ENCODE data around the gene PCCA. TPM values are rescaled to one million over a fixed set of nuclear protein-coding genes. Genes with fewer than 3 reads are reported as not detected.

Gene PCCA
- polyA plus RNA-seq, 1 of the 3 experiments (the other 2 are of a cell fraction): 7.3 TPM

DNA sequence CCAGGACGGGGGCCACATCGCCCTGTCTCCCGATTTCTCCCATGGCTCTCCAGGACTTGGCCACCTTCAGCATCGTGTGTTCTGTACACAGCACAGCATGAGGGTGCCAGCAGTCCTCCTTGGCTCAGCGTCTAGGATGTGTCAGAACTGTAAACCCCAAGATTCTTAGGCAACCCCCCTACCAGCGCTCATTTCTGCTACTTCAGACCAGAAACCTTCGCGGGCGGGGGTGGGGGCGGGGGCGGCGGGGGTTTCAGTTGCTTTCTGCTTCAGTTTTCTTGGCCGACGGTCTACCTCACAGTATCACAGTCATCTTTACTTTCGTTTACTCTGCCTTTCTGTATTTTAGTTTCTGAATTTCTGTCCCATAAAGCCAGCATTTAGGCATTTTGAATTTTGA is 417.3 kb downstream of the PCCA start:
- H3F3A ChIP-seq (replicated peaks; ENCODE audit: insufficient read depth): no peaks in the 10 kb centered on the region
- no peak for TF ChIP-seq RCOR1 (IDR thresholded peaks at IDR 0.05; ENCODE audit: low read length)
- TF ChIP-seq, protein P1, sequence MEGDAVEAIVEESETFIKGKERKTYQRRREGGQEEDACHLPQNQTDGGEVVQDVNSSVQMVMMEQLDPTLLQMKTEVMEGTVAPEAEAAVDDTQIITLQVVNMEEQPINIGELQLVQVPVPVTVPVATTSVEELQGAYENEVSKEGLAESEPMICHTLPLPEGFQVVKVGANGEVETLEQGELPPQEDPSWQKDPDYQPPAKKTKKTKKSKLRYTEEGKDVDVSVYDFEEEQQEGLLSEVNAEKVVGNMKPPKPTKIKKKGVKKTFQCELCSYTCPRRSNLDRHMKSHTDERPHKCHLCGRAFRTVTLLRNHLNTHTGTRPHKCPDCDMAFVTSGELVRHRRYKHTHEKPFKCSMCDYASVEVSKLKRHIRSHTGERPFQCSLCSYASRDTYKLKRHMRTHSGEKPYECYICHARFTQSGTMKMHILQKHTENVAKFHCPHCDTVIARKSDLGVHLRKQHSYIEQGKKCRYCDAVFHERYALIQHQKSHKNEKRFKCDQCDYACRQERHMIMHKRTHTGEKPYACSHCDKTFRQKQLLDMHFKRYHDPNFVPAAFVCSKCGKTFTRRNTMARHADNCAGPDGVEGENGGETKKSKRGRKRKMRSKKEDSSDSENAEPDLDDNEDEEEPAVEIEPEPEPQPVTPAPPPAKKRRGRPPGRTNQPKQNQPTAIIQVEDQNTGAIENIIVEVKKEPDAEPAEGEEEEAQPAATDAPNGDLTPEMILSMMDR (IDR thresholded peaks at IDR 0.05): no peak
- TF ChIP-seq, protein P2, sequence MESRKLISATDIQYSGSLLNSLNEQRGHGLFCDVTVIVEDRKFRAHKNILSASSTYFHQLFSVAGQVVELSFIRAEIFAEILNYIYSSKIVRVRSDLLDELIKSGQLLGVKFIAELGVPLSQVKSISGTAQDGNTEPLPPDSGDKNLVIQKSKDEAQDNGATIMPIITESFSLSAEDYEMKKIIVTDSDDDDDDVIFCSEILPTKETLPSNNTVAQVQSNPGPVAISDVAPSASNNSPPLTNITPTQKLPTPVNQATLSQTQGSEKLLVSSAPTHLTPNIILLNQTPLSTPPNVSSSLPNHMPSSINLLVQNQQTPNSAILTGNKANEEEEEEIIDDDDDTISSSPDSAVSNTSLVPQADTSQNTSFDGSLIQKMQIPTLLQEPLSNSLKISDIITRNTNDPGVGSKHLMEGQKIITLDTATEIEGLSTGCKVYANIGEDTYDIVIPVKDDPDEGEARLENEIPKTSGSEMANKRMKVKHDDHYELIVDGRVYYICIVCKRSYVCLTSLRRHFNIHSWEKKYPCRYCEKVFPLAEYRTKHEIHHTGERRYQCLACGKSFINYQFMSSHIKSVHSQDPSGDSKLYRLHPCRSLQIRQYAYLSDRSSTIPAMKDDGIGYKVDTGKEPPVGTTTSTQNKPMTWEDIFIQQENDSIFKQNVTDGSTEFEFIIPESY (IDR thresholded peaks at IDR 0.05; ENCODE audit: borderline replicate concordance, low read depth): no peak
- no peak for TF ChIP-seq TEAD4 (IDR thresholded peaks at IDR 0.05; ENCODE audit: borderline replicate concordance, insufficient read depth)
- no peak for TF ChIP-seq FOXJ3 (CRISPR knock-in tag; IDR thresholded peaks at IDR 0.05)
- no peak for TF ChIP-seq MEF2A (IDR thresholded peaks at IDR 0.05; ENCODE audit: borderline replicate concordance, low read depth)
- TF ChIP-seq CHD2 (IDR thresholded peaks at IDR 0.05; ENCODE audit: low read length, partially characterized antibody): no peak
- H3K79me2 ChIP-seq (ENCODE audit: insufficient read depth): no peaks in the 10 kb centered on the region
- no peaks in the 10 kb centered on the region for H3K9me2 ChIP-seq
- no peaks in the 10 kb centered on the region for H3K27me3 ChIP-seq (ENCODE audit: insufficient read depth)
- no peak overlapping the region for H3K27ac ChIP-seq (ENCODE audit: low read depth in 2 of 2, low read length in 1 of 2)
- POLR2A ChIA-PET: no interaction called here
- no peak for DNase-seq
- H3K4me1 ChIP-seq (ENCODE audit: control insufficient read depth in 1 of 2, insufficient read depth in 2 of 2, low read depth in 1 of 2, low read length in 1 of 2): peaks cover 0 to 10% of the 10 kb centered on the region in 2 experiments; a peak in 3 of 4 replicates
- no peak overlapping the region for H3K4me2 ChIP-seq
- H3K9me3 ChIP-seq: no peaks in the 10 kb centered on the region
- 97% methylated on average over 12 of the region's 15 CpGs for WGBS (ENCODE audit: low lambda C conversion rate)
- no peak overlapping the region for H3K9ac ChIP-seq
- H3K36me3 ChIP-seq (replicated peaks in 1 of 2; ENCODE audit: control insufficient read depth in 1 of 2, insufficient read depth in 2 of 2, low read length in 1 of 2): no peaks in the 10 kb centered on the region
- no peak overlapping the region for H2AFZ ChIP-seq (ENCODE audit: low read depth)
- H4K20me1 ChIP-seq (ENCODE audit: insufficient read depth): no peaks in the 10 kb centered on the region
- no peak overlapping the region for H3K4me3 ChIP-seq (ENCODE audit: low read depth in 2 of 2, low read length in 1 of 2)
- CTCF ChIA-PET: no interaction called here

DNA sequence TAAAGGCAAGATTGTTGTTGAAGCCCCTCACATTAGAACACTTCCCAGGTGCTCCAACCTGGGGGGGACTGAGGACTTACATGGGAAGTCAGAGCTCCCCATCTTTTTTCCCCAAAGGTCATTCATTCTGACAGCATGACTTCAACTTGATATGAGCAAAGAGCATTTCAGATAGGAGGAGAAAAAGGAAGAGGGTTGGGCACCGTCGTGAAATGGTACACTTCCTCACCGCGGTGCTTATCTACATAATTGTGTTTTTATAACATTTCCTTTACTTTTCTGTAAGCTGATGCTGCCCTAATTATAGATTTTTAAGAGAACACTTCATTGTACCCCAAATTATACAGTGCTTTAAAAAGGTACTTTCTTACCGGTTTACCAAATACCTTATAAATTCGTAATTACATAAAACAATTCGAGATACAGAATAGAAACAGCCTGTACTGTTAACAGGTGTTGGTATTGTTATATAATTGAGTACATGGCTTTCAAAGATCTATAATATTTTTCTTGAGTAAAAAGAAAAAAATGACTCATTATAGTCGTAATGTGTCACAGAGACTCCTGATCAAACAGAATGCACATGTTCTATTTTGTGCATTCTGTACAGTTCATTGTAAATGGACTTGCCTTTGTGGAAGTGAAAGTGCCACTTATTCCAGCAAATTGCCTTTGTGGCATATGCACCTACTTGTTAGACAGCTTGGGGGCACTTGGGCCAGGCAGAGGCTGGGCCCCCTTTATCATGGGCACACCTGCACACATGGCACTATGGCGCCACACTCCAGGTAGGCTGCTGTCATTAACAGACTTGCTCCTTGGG is 417.9 kb downstream of the PCCA start:
- Histone ChIP-seq H2AFZ (ENCODE audit: low read depth) (no peak overlapping the region), H3K27ac (ENCODE audit: low read depth in 2 of 2, low read length in 1 of 2) (no peak overlapping the region), H3K9me3 (no peaks in the 10 kb centered on the region), H3K4me1 (ENCODE audit: control insufficient read depth in 1 of 2, insufficient read depth in 2 of 2, low read depth in 1 of 2, low read length in 1 of 2) (peaks cover 0 to 15% of the 10 kb centered on the region in 2 experiments; a peak in 3 of 4 replicates), H3K9me2 (no peaks in the 10 kb centered on the region), H3K79me2 (ENCODE audit: insufficient read depth) (no peaks in the 10 kb centered on the region), H3K9ac (no peak overlapping the region), H3F3A (replicated peaks; ENCODE audit: insufficient read depth) (no peaks in the 10 kb centered on the region), H3K36me3 (replicated peaks in 1 of 2; ENCODE audit: control insufficient read depth in 1 of 2, insufficient read depth in 2 of 2, low read length in 1 of 2) (no peaks in the 10 kb centered on the region), H3K27me3 (ENCODE audit: insufficient read depth) (no peaks in the 10 kb centered on the region), H4K20me1 (ENCODE audit: insufficient read depth) (no peaks in the 10 kb centered on the region), H3K4me2 (no peak overlapping the region), H3K4me3 (ENCODE audit: low read depth in 2 of 2, low read length in 1 of 2) (no peak overlapping the region)
- ChIA-PET POLR2A (no interaction called here), CTCF (no interaction called here)
- no peak for TF ChIP-seq MAX (IDR thresholded peaks at IDR 0.05; ENCODE audit: low read depth)
- TF ChIP-seq RCOR1 (IDR thresholded peaks at IDR 0.05; ENCODE audit: low read length): no peak
- no peak for TF ChIP-seq IRF3 (IDR thresholded peaks at IDR 0.05; ENCODE audit: low read depth, low read length)
- TF ChIP-seq MEF2A (IDR thresholded peaks at IDR 0.05; ENCODE audit: borderline replicate concordance, low read depth): no peak
- no peak for TF ChIP-seq SMC3 (IDR thresholded peaks at IDR 0.05; ENCODE audit: low read depth, low read length)
- no peak for DNase-seq
- 96% methylated on average over 8 of the region's 9 CpGs for WGBS (ENCODE audit: low lambda C conversion rate)
